HepG2 (cell line): ENCODE results near the gene LRRN4CL. TPM values are rescaled to one million over a fixed set of nuclear protein-coding genes. Genes with fewer than 3 reads are reported as not detected.
A peak's percentile ranks its signal among the peaks of the same experiment; 100 is the strongest.

Experiments
- ARID2 ChIP-seq: sonication (generic); formaldehyde crosslinking; IDR thresholded peaks from 2 replicates; pipeline ENCODE4 v1.8.1; 2022; ENCODE audit warnings: mild to moderate bottlenecking, missing genetic modification reagents, borderline replicate concordance
- BCL6 ChIP-seq: IDR thresholded peaks from 2 replicates; pipeline ENCODE4 v1.6.1; 2016; ENCODE audit warnings: missing genetic modification reagents, missing compliant biosample characterization
- GTF3A ChIP-seq: sonication (generic); formaldehyde crosslinking; conservative IDR thresholded peaks from 2 replicates; pipeline ENCODE4 v1.4.0; 2020; ENCODE audit warnings: mild to moderate bottlenecking, missing genetic modification reagents
- HIVEP1 ChIP-seq: sonication (generic); formaldehyde crosslinking; IDR thresholded peaks from 2 replicates; pipeline ENCODE4 v1.4.0; 2020; ENCODE audit warnings: mild to moderate bottlenecking, missing genetic modification reagents
- LRRFIP1 ChIP-seq: sonication (generic); formaldehyde crosslinking; conservative IDR thresholded peaks from 2 replicates; pipeline ENCODE4 v1.4.0; 2020; ENCODE audit warnings: missing genetic modification reagents
- MIER3 ChIP-seq: IDR thresholded peaks from 2 replicates; pipeline ENCODE4 v1.6.1; 2016; ENCODE audit warnings: missing compliant biosample characterization, borderline replicate concordance
- NONO ChIP-seq, 2 experiments: fragments of 450-650 bp in 1 of 2; sonication (generic) in 1 of 2; formaldehyde crosslinking in 1 of 2; IDR thresholded peaks in 1 of 2; conservative IDR thresholded peaks in 1 of 2; 2 replicates each; pipeline versions ENCODE4 v1.6.1 to v1.8.0; 2017 to 2022; ENCODE audit warnings: mild to moderate bottlenecking in 1 of 2, missing genetic modification reagents in 1 of 2, moderate library complexity in 1 of 2
- PLRG1 ChIP-seq: fragments of 450-650 bp; conservative IDR thresholded peaks from 2 replicates; pipeline ENCODE4 v1.6.1; 2016
- REL ChIP-seq: sonication (generic); formaldehyde crosslinking; conservative IDR thresholded peaks from 2 replicates; pipeline ENCODE4 v1.8.0; 2022; ENCODE audit warnings: mild to moderate bottlenecking, missing genetic modification reagents, moderate library complexity
- SKIL ChIP-seq: sonication (generic); formaldehyde crosslinking; IDR thresholded peaks from 2 replicates; pipeline ENCODE4 v1.8.0; 2022; ENCODE audit warnings: missing genetic modification reagents, mild to moderate bottlenecking, moderate library complexity, borderline replicate concordance
- SRSF1 ChIP-seq: fragments of 200-400 bp; formaldehyde crosslinking; optimal IDR thresholded peaks from 2 replicates; pipeline ENCODE3; 2017; ENCODE audit warnings: mild to moderate bottlenecking, low read depth, low read length, moderate library complexity
- TRIM24 ChIP-seq: sonication (generic); formaldehyde crosslinking; IDR thresholded peaks from 2 replicates; pipeline ENCODE4 v1.8.0; 2022; ENCODE audit warnings: mild to moderate bottlenecking, missing genetic modification reagents
- ZBTB1 ChIP-seq: sonication (generic); formaldehyde crosslinking; IDR thresholded peaks from 2 replicates; pipeline ENCODE4 v1.4.0; 2020; ENCODE audit warnings: missing genetic modification reagents, borderline replicate concordance
- ZMYM3 ChIP-seq: sonication (generic); formaldehyde crosslinking; IDR thresholded peaks from 2 replicates; pipeline ENCODE4 v1.5.1; 2020; ENCODE audit warnings: mild to moderate bottlenecking, missing genetic modification reagents
- ZNF232 ChIP-seq: sonication (generic); formaldehyde crosslinking; IDR thresholded peaks from 2 replicates; pipeline ENCODE4 v1.4.0; 2020; ENCODE audit warnings: missing genetic modification reagents, borderline replicate concordance
- ZNF501 ChIP-seq: sonication (generic); formaldehyde crosslinking; IDR thresholded peaks from 2 replicates; pipeline ENCODE4 v1.5.1; 2020; ENCODE audit warnings: mild to moderate bottlenecking, moderate library complexity, missing genetic modification reagents
- ZNF552 ChIP-seq: sonication (generic); formaldehyde crosslinking; IDR thresholded peaks from 2 replicates; pipeline ENCODE4 v1.9.0; 2022; ENCODE audit warnings: missing genetic modification reagents, mild to moderate bottlenecking, borderline replicate concordance
- ZNF577 ChIP-seq: sonication (generic); formaldehyde crosslinking; IDR thresholded peaks from 2 replicates; pipeline ENCODE4 v1.4.0; 2020; ENCODE audit warnings: mild to moderate bottlenecking, low read depth, missing genetic modification reagents, borderline replicate concordance
- ZNF704 ChIP-seq: sonication (generic); formaldehyde crosslinking; IDR thresholded peaks from 2 replicates; pipeline ENCODE4 v1.8.1; 2023; ENCODE audit warnings: mild to moderate bottlenecking, inconsistent platforms, moderate library complexity, missing genetic modification reagents, borderline replicate concordance
- ZNF710 ChIP-seq: sonication (generic); formaldehyde crosslinking; IDR thresholded peaks from 2 replicates; pipeline ENCODE4 v1.5.0; 2020; ENCODE audit warnings: mild to moderate bottlenecking, missing genetic modification reagents, borderline replicate concordance
- ZNF773 ChIP-seq: sonication (generic); formaldehyde crosslinking; IDR thresholded peaks from 2 replicates; pipeline ENCODE4 v1.4.0; 2020; ENCODE audit warnings: missing genetic modification reagents, borderline replicate concordance
- polyA plus RNA-seq, 8 experiments: library from polyadenylated mRNA; depleted of rRNA in 3 of 8; stranded (reverse) in 7 of 8; unstranded in 1 of 8; fragments of >200 nt; fragmentation: Illumina TruSeq in 4 of 8; extraction: Trizol in 4 of 8; gene quantifications; 2 replicates each; pipeline versions ENCODE4 v1.2.1 to v1.2.3, GENCODE V29; 2011 to 2016; ENCODE audit warnings: low read depth in 4 of 8, missing spikeins in 1 of 8, mixed read lengths in 1 of 8; ENCODE audit not compliant: insufficient read depth in 1 of 8
- total RNA-seq, 5 experiments: library from RNA; depleted of rRNA; stranded (reverse); fragments of >200 nt; fragmentation: Illumina TruSeq; extraction: Trizol; gene quantifications; 2 replicates each; pipeline ENCODE4 v1.2.3, GENCODE V29; 2016; ENCODE audit warnings: low read depth in 1 of 5

The LRRN4CL gene
- total and polyA plus RNA-seq, 2 of the 13 experiments (the other 11 are each of a cell fraction or from before 2014, with no cell fraction given), result 0.11 TPM; not detected in 1

- TF ChIP-seq ZNF704 (CRISPR knock-in tag) (no peak; the same call in 1 of the 2 replicates), ZNF232 (peak; percentile 72; the same call in 1 of the 2 replicates), ZNF552 (CRISPR knock-in tag) (no peak), NONO (IDR thresholded peaks at IDR 0.05) (no peak), NONO (CRISPR knock-in tag; conservative IDR thresholded peaks at IDR 0.05) (peak; percentile 92), TRIM24 (CRISPR knock-in tag) (no peak), LRRFIP1 (CRISPR knock-in tag) (no peak), ZNF501 (CRISPR knock-in tag) (peak; percentile 82), ZNF577 (CRISPR knock-in tag) (no peak), REL (CRISPR knock-in tag) (peak; percentile 38; the same call in 1 of the 2 replicates), ARID2 (CRISPR knock-in tag) (0 out of 2 replicates have a peak, but pooled peaks have one; percentile 90), PLRG1 (no peak), HIVEP1 (peak; percentile 73), MIER3 (CRISPR knock-in tag) (no peak), ZBTB1 (CRISPR knock-in tag) (peak; percentile 37; the same call in 1 of the 2 replicates), ZMYM3 (CRISPR knock-in tag) (no peak), SKIL (CRISPR knock-in tag) (no peak; the same call in 1 of the 2 replicates), ZNF773 (CRISPR knock-in tag) (peak; percentile 84), SRSF1 (no peak), ZNF710 (CRISPR knock-in tag) (peak; percentile 26; the same call in 1 of the 2 replicates), GTF3A (CRISPR knock-in tag) (peak; percentile 67; the same call in 1 of the 2 replicates), BCL6 (CRISPR knock-in tag) (no peak)
Measured at GRCh38 chr11:62727165-62727871, 38.0 kb upstream of the LRRN4CL start, which contains the start of gene HNRNPUL2 (continued).
